HepG2 (cell line): ENCODE measurements around the gene RBPJ. TPM values are rescaled to one million over a fixed set of nuclear protein-coding genes. Genes with fewer than 3 reads are reported as not detected.
A peak's percentile ranks its signal among the peaks of the same experiment; 100 is the strongest.

ENCODE experiments used
- ATAC-seq: fragments of 200-7000 bp; cut with Tn5 transposase; 3 replicates; pipeline ENCODE4 v1.9.1; 2020; ENCODE audit warnings: mild to moderate bottlenecking, moderate library complexity
- BruUV-seq: library from RNA; stranded (reverse); fragments of 400-500 nt; replicated peaks from 2 replicates; lab custom pipeline; 2021; lab: Mats Ljungman, UMichigan
- CTCF ChIA-PET: fragments of 300-600 bp; formaldehyde crosslinking; extraction: SDS; loops from one replicate; lab custom pipeline; 2021; ENCODE audit warnings: low total read pairs, inconsistent platforms, low intra/inter-chr PET ratio; lab: Yijun Ruan, JAX
- POLR2A ChIA-PET: fragments of 350-600 bp; sonication (Branson Sonifier 250); formaldehyde crosslinking; loops from one replicate; lab custom pipeline; 2020; ENCODE audit warnings: antibody characterized with exemption, inconsistent platforms; lab: Yijun Ruan, JAX
- DNase-seq: peaks from one replicate; pipeline ENCODE4 v3.0.0-alpha.2; 2015; ENCODE audit warnings: low spot score
- FAIRE-seq: peaks from 3 replicates; lab custom pipeline; 2011; peaks lifted over from hg19 to GRCh38; lab: Jason Lieb, UNC
- H2AFZ ChIP-seq: one replicate; pipeline ENCODE4 v1.6.1; 2011; ENCODE audit warnings: low read length, inconsistent platforms
- H3K27ac ChIP-seq: fragments of 300-600 bp; 3 replicates; pipeline ENCODE4 v1.8.0; 2011; ENCODE audit warnings: mixed run types, mild to moderate bottlenecking, mixed read lengths, low read length, inconsistent platforms; ENCODE audit not compliant: insufficient read depth; ENCODE audit errors: extremely low read length
- H3K27me3 ChIP-seq, 2 experiments: fragments of 200-600 bp in 1 of 2; 2 replicates in 1 of 2; 3 replicates in 1 of 2; pipeline versions ENCODE4 v1.6.0 to v1.8.0; 2011; ENCODE audit warnings: low read length in 2 of 2, mild to moderate bottlenecking in 2 of 2, moderate library complexity in 2 of 2, inconsistent platforms in 1 of 2; ENCODE audit not compliant: insufficient read depth in 2 of 2, control insufficient read depth in 1 of 2
- H3K36me3 ChIP-seq, 2 experiments: fragments of 200-600 bp in 1 of 2; replicated peaks in 1 of 2; 2 replicates in 1 of 2; 3 replicates in 1 of 2; pipeline versions ENCODE4 v1.5.1 to v1.8.0; 2011; ENCODE audit warnings: low read length in 2 of 2, inconsistent platforms in 1 of 2; ENCODE audit not compliant: insufficient read depth in 2 of 2, control insufficient read depth in 1 of 2
- H3K4me1 ChIP-seq: 2 replicates; pipeline ENCODE4 v1.5.1; 2012; ENCODE audit warnings: low read length, inconsistent platforms; ENCODE audit not compliant: insufficient read depth
- H3K4me2 ChIP-seq: 2 replicates; pipeline ENCODE4 v1.6.0; 2011; ENCODE audit warnings: low read depth, low read length, inconsistent platforms
- H3K4me3 ChIP-seq, 3 experiments: fragments of 200-600 bp in 1 of 3; sonication (generic), shearing (Covaris generic) in 1 of 3; replicated peaks in 1 of 3; 2 replicates each; pipeline ENCODE4 v1.5.1; 2011 to 2016; ENCODE audit warnings: low read length in 3 of 3, inconsistent platforms in 2 of 3, low read depth in 2 of 3, mild to moderate bottlenecking in 2 of 3, control low read depth in 1 of 3, mixed read lengths in 1 of 3; ENCODE audit not compliant: insufficient read depth in 1 of 3
- H3K79me2 ChIP-seq: one replicate; pipeline ENCODE4 v1.6.1; 2011; ENCODE audit warnings: low read length, inconsistent platforms; ENCODE audit not compliant: insufficient read depth
- H3K9ac ChIP-seq: 2 replicates; pipeline ENCODE4 v1.6.0; 2011; ENCODE audit warnings: mild to moderate bottlenecking, low read depth, low read length, inconsistent platforms; ENCODE audit not compliant: insufficient read depth
- H3K9me3 ChIP-seq: 2 replicates; pipeline ENCODE4 v1.5.1; 2012; ENCODE audit warnings: mild to moderate bottlenecking, low read length
- H4K20me1 ChIP-seq: 2 replicates; pipeline ENCODE4 v1.6.0; 2011; ENCODE audit warnings: inconsistent platforms, mild to moderate bottlenecking, low read length, moderate library complexity; ENCODE audit not compliant: insufficient read depth
- ELF3 ChIP-seq: IDR thresholded peaks from 2 replicates; pipeline ENCODE4 v1.6.1; 2016; ENCODE audit warnings: missing genetic modification reagents, missing compliant biosample characterization
- FOSL1 ChIP-seq: sonication (generic); formaldehyde crosslinking; IDR thresholded peaks from 2 replicates; pipeline ENCODE4 v1.9.0; 2021; ENCODE audit warnings: missing genetic modification reagents, borderline replicate concordance
- NBN ChIP-seq: fragments of 450-650 bp; conservative IDR thresholded peaks from 2 replicates; pipeline ENCODE4 v1.6.1; 2017
- NCOA2 ChIP-seq: sonication (generic); formaldehyde crosslinking; IDR thresholded peaks from 2 replicates; pipeline ENCODE4 v1.8.0; 2022; ENCODE audit warnings: inconsistent platforms
- NONO ChIP-seq, 2 experiments: fragments of 450-650 bp in 1 of 2; sonication (generic) in 1 of 2; formaldehyde crosslinking in 1 of 2; IDR thresholded peaks in 1 of 2; conservative IDR thresholded peaks in 1 of 2; 2 replicates each; pipeline versions ENCODE4 v1.6.1 to v1.8.0; 2017 to 2022; ENCODE audit warnings: mild to moderate bottlenecking in 1 of 2, missing genetic modification reagents in 1 of 2, moderate library complexity in 1 of 2
- SOX5 ChIP-seq: IDR thresholded peaks from 2 replicates; pipeline ENCODE4 v1.6.1; 2016; ENCODE audit warnings: borderline replicate concordance
- STAG1 ChIP-seq: sonication (generic); formaldehyde crosslinking; IDR thresholded peaks from 2 replicates; pipeline ENCODE4 v1.4.0; 2020; ENCODE audit warnings: missing genetic modification reagents
- TFDP1 ChIP-seq: IDR thresholded peaks from 2 replicates; pipeline ENCODE4 v1.6.1; 2016; ENCODE audit warnings: missing compliant biosample characterization, missing genetic modification reagents, borderline replicate concordance
- ZNF670 ChIP-seq: sonication (generic); formaldehyde crosslinking; IDR thresholded peaks from 2 replicates; pipeline ENCODE4 v1.8.0; 2022; ENCODE audit warnings: mild to moderate bottlenecking, missing genetic modification reagents, borderline replicate concordance
- ZNF749 ChIP-seq: sonication (generic); formaldehyde crosslinking; IDR thresholded peaks from 2 replicates; pipeline ENCODE4 v1.8.0; 2022; ENCODE audit warnings: mild to moderate bottlenecking, missing genetic modification reagents, moderate library complexity, borderline replicate concordance
- ZNF761 ChIP-seq: sonication (generic); formaldehyde crosslinking; conservative IDR thresholded peaks from 2 replicates; pipeline ENCODE4 v1.4.0; 2020; ENCODE audit warnings: mild to moderate bottlenecking, missing genetic modification reagents
- ZNF790 ChIP-seq: sonication (generic); formaldehyde crosslinking; IDR thresholded peaks from 2 replicates; pipeline ENCODE4 v1.8.0; 2022; ENCODE audit warnings: missing genetic modification reagents, mild to moderate bottlenecking, borderline replicate concordance
- WGBS: methylation state at CpG from one replicate; pipeline ENCODE4 v1.1.6; 2017; ENCODE audit warnings: low lambda C conversion rate; 5-methylcytosine and 5-hydroxymethylcytosine counted together
- in situ Hi-C: cut with HindIII; loops from 2 replicates; pipeline ENCODE4 v1.10.0; 2017; ENCODE audit warnings: low pct_unique_long_range_greater_than_20kb; ENCODE audit not compliant: extremely low pct_ligation_motif_present
- intact Hi-C: fragments of 100-400 bp; cut with micrococcal nuclease; formaldehyde crosslinking; loops from one replicate; pipeline ENCODE4 v1.10.0; 2022; ENCODE audit not compliant: unreplicated experiment
- polyA plus RNA-seq, 8 experiments: library from polyadenylated mRNA; depleted of rRNA in 3 of 8; stranded (reverse) in 7 of 8; unstranded in 1 of 8; fragments of >200 nt; fragmentation: Illumina TruSeq in 4 of 8; extraction: Trizol in 4 of 8; gene quantifications; 2 replicates each; pipeline versions ENCODE4 v1.2.1 to v1.2.3, GENCODE V29; 2011 to 2016; ENCODE audit warnings: low read depth in 4 of 8, missing spikeins in 1 of 8, mixed read lengths in 1 of 8; ENCODE audit not compliant: insufficient read depth in 1 of 8
- total RNA-seq, 5 experiments: library from RNA; depleted of rRNA; stranded (reverse); fragments of >200 nt; fragmentation: Illumina TruSeq; extraction: Trizol; gene quantifications; 2 replicates each; pipeline ENCODE4 v1.2.3, GENCODE V29; 2016; ENCODE audit warnings: low read depth in 1 of 5
- TF ChIP-seq, protein P1 (sequence below): IDR thresholded peaks from 2 replicates; pipeline ENCODE4 v1.4.0; 2020; ENCODE audit warnings: mild to moderate bottlenecking, missing genetic modification reagents
- TF ChIP-seq, protein P2 (sequence below): sonication (generic); formaldehyde crosslinking; IDR thresholded peaks from 2 replicates; pipeline ENCODE4 v1.5.0; 2020; ENCODE audit warnings: missing genetic modification reagents, mild to moderate bottlenecking, borderline replicate concordance
- TF ChIP-seq, protein P3 (sequence below): sonication (generic); formaldehyde crosslinking; conservative IDR thresholded peaks from 2 replicates; pipeline ENCODE4 v1.8.0; 2022; ENCODE audit warnings: mild to moderate bottlenecking, moderate library complexity, missing genetic modification reagents

Gene RBPJ
- total and polyA plus RNA-seq, 2 of the 13 experiments (the other 11 are each of a cell fraction or from before 2014, with no cell fraction given): 25.9 to 33.2 TPM

- H3K27ac ChIP-seq: no peak overlapping the region
- peaks cover 23% of the 10 kb centered on the region for H3K4me1 ChIP-seq
- BruUV-seq: no TSS peak
- H3K27me3 ChIP-seq: no peaks in the 10 kb centered on the region; a peak in 2 of 5 replicates
- peak; percentile 58 for DNase-seq
- FAIRE-seq: peak; percentile 75
- intact Hi-C loops (loop anchor here (1.0 to 2.0 kb wide), 2 partner anchors 261 to 552 kb away; no protein-coding TSS in a partner anchor), in situ Hi-C loops (no loop called here)
- peak; percentile 78 for ATAC-seq
- H3K36me3 ChIP-seq: no peaks in the 10 kb centered on the region
- POLR2A ChIA-PET: no interaction called here
- WGBS: 12% methylated on average over 19 of the region's 19 CpGs
- H3K9me3 ChIP-seq: peaks cover 6% of the 10 kb centered on the region; the same call in 1 of the 2 replicates
- H3K79me2 ChIP-seq: no peaks in the 10 kb centered on the region
- H4K20me1 ChIP-seq: no peaks in the 10 kb centered on the region
- peak overlapping the region; percentile 61 for H3K4me2 ChIP-seq
- CTCF ChIA-PET: interaction anchor here (1.7 to 1.9 kb wide), 2 partner anchors 261 to 551 kb away, joined by 9 to 13 read pairs; no protein-coding TSS in a partner anchor
- peak overlapping the region in 1 of 3 experiments; percentile 13; a peak in 1 of 6 replicates for H3K4me3 ChIP-seq
- no peak overlapping the region for H3K9ac ChIP-seq
- H2AFZ ChIP-seq: no peak overlapping the region
- TF ChIP-seq, protein P1, sequence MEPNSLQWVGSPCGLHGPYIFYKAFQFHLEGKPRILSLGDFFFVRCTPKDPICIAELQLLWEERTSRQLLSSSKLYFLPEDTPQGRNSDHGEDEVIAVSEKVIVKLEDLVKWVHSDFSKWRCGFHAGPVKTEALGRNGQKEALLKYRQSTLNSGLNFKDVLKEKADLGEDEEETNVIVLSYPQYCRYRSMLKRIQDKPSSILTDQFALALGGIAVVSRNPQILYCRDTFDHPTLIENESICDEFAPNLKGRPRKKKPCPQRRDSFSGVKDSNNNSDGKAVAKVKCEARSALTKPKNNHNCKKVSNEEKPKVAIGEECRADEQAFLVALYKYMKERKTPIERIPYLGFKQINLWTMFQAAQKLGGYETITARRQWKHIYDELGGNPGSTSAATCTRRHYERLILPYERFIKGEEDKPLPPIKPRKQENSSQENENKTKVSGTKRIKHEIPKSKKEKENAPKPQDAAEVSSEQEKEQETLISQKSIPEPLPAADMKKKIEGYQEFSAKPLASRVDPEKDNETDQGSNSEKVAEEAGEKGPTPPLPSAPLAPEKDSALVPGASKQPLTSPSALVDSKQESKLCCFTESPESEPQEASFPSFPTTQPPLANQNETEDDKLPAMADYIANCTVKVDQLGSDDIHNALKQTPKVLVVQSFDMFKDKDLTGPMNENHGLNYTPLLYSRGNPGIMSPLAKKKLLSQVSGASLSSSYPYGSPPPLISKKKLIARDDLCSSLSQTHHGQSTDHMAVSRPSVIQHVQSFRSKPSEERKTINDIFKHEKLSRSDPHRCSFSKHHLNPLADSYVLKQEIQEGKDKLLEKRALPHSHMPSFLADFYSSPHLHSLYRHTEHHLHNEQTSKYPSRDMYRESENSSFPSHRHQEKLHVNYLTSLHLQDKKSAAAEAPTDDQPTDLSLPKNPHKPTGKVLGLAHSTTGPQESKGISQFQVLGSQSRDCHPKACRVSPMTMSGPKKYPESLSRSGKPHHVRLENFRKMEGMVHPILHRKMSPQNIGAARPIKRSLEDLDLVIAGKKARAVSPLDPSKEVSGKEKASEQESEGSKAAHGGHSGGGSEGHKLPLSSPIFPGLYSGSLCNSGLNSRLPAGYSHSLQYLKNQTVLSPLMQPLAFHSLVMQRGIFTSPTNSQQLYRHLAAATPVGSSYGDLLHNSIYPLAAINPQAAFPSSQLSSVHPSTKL (CRISPR knock-in tag): peak; percentile 8; the same call in 1 of the 2 replicates
- no peak for TF ChIP-seq ZNF749
- TF ChIP-seq NONO (IDR thresholded peaks at IDR 0.05): no peak
- 0 out of 2 replicates have a peak, but pooled peaks have one; percentile 24 for TF ChIP-seq NONO (CRISPR knock-in tag; conservative IDR thresholded peaks at IDR 0.05)
- TF ChIP-seq ELF3: peak; percentile 21; the same call in 1 of the 2 replicates
- TF ChIP-seq SOX5 (CRISPR knock-in tag): no peak
- TF ChIP-seq, protein P2, sequence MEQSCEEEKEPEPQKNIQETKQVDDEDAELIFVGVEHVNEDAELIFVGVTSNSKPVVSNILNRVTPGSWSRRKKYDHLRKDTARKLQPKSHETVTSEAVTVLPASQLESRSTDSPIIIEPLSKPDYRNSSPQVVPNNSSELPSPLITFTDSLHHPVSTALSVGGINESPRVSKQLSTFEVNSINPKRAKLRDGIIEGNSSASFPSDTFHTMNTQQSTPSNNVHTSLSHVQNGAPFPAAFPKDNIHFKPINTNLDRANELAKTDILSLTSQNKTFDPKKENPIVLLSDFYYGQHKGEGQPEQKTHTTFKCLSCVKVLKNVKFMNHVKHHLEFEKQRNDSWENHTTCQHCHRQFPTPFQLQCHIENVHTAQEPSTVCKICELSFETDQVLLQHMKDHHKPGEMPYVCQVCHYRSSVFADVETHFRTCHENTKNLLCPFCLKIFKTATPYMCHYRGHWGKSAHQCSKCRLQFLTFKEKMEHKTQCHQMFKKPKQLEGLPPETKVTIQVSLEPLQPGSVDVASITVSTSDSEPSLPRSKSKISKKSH (CRISPR knock-in tag): no peak
- TF ChIP-seq ZNF670: no peak
- no peak for TF ChIP-seq NBN
- TF ChIP-seq TFDP1 (CRISPR knock-in tag): no peak
- no peak for TF ChIP-seq ZNF790 (CRISPR knock-in tag)
- no peak for TF ChIP-seq ZNF761 (CRISPR knock-in tag)
- TF ChIP-seq FOSL1 (CRISPR knock-in tag): no peak
- TF ChIP-seq, protein P3, sequence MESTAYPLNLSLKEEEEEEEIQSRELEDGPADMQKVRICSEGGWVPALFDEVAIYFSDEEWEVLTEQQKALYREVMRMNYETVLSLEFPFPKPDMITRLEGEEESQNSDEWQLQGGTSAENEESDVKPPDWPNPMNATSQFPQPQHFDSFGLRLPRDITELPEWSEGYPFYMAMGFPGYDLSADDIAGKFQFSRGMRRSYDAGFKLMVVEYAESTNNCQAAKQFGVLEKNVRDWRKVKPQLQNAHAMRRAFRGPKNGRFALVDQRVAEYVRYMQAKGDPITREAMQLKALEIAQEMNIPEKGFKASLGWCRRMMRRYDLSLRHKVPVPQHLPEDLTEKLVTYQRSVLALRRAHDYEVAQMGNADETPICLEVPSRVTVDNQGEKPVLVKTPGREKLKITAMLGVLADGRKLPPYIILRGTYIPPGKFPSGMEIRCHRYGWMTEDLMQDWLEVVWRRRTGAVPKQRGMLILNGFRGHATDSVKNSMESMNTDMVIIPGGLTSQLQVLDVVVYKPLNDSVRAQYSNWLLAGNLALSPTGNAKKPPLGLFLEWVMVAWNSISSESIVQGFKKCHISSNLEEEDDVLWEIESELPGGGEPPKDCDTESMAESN (CRISPR knock-in tag): no peak
- TF ChIP-seq NCOA2 (CRISPR knock-in tag): no peak
- TF ChIP-seq STAG1: peak; percentile 58
Observed at GRCh38 chr4:26459054-26459755, 138.4 kb downstream of the RBPJ start.
